GM18505 (cell line): ENCODE results near the gene PNLIP.

ENCODE experiments used
- ATAC-seq: cut with Tn5 transposase; IDR thresholded peaks from one replicate; pipeline ENCODE4 v1.9.1; 2021; ENCODE audit not compliant: unreplicated experiment
- POLR2A ChIP-seq: IDR thresholded peaks from 4 replicates; pipeline ENCODE4 v1.6.1; 2011; ENCODE audit warnings: borderline replicate concordance; ENCODE audit not compliant: insufficient read depth, insufficient read length; ENCODE audit errors: extremely low read depth

PNLIP gene

GRCh38 chr10:116594525-116595035, 48.8 kb downstream of the PNLIP start:
- no peak for ATAC-seq
- TF ChIP-seq POLR2A = no peak

- no peak for ATAC-seq
- TF ChIP-seq POLR2A = no peak
These were observed 50.3 kb downstream of the PNLIP start for GRCh38 chr10:116596062-116596461.

- TF ChIP-seq POLR2A = no peak
- no peak for ATAC-seq
These were observed 51.8 kb downstream of the PNLIP start for GRCh38 chr10:116597543-116597942.

- no peak for ATAC-seq
- TF ChIP-seq POLR2A = no peak
These were observed 52.6 kb downstream of the PNLIP start for GRCh38 chr10:116598329-116598728.

GRCh38 chr10:116599991-116600390, 54.3 kb downstream of the PNLIP start:
- ATAC-seq = no peak
- TF ChIP-seq POLR2A = no peak

GRCh38 chr10:116602648-116603400, 57.1 kb downstream of the PNLIP start:
- TF ChIP-seq POLR2A = no peak
- no peak for ATAC-seq

- no peak for TF ChIP-seq POLR2A
- no peak for ATAC-seq
These were observed 60.3 kb downstream of the PNLIP start for GRCh38 chr10:116606061-116606483.

GRCh38 chr10:116607336-116607735, 61.6 kb downstream of the PNLIP start:
- TF ChIP-seq POLR2A = no peak
- ATAC-seq = no peak

- peak; percentile 21 for ATAC-seq
- no peak for TF ChIP-seq POLR2A
These were observed 63.2 kb downstream of the PNLIP start for GRCh38 chr10:116608686-116609594.

- no peak for ATAC-seq
- no peak for TF ChIP-seq POLR2A
These were observed 64.9 kb downstream of the PNLIP start for GRCh38 chr10:116610443-116611152.

GRCh38 chr10:116611153-116611545, 65.4 kb downstream of the PNLIP start:
- TF ChIP-seq POLR2A = no peak

GRCh38 chr10:116612107-116612769, 66.5 kb downstream of the PNLIP start:
- no peak for ATAC-seq
- no peak for TF ChIP-seq POLR2A

More at GRCh38 chr10:116611153-116611545, 65.4 kb downstream of the PNLIP start:
- no peak for ATAC-seq
